Stimulated activated CD4-positive, alpha-beta T cell treated with anti-CD3 and anti-CD28 coated beads, Interleukin-1b, Interleukin-23, amount 100 ng/mL, for 24 hours (primary cell): ENCODE measurements around the gene GRM1.

Experiments used
- DNase-seq, 4 experiments: peaks; one replicate each; pipeline ENCODE4 v3.0.0-alpha.2; 2020; ENCODE audit warnings: low read depth in 4 of 4, low spot score in 1 of 4

GRM1 gene

DNA sequence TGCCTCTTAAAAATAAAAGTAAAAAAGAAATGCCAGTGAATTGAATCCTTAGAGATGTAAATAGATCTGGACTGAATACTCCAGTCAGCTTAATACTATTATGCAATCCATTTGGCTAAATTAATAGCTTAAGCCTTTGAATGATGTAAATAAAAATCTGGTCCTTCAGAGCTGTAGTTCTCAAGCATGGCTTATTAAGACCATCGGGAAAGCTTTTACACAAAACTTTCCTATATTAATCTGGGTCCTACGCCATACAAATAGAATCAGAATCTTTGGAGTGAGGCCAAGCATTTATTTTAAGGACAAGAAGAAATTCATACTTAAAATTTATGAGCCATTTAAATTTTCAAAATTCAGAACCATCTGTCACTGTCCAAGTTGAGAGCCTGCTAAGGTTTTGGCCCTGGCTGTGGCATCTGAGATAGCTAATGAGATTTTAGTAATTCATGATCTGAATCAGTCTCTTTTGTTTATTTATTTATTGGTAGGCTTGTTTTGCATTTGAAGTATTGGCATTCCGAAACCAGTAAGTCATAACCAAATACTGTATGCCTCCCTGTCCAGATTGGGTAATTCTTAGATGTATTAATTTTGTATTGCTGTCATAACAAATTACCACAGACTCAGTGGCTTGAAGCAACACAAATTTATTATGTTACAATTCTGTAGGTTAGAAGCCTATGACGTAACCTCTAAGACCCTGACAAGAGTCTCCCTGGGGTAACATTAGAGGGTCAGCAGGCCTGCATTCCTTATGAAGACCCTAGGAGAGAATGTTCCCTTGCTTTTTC is 286.7 kb downstream of the GRM1 start:
- no peak for DNase-seq

DNA sequence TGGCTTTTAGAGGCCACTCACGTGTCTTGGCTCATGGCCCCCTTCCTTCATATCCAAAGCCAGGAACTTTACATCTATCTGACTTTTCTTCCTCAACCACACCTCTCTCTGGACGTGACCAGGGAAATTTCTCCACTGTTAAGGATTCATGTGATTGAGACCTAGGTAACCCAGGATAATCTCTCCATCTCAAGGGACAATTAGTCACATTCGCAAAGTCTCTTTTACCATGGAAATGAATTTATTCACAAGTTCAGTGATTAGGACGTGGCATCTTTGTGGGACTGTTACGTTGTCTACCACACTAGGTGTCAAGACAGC is 287.3 kb downstream of the GRM1 start:
- DNase-seq: no peak

DNA sequence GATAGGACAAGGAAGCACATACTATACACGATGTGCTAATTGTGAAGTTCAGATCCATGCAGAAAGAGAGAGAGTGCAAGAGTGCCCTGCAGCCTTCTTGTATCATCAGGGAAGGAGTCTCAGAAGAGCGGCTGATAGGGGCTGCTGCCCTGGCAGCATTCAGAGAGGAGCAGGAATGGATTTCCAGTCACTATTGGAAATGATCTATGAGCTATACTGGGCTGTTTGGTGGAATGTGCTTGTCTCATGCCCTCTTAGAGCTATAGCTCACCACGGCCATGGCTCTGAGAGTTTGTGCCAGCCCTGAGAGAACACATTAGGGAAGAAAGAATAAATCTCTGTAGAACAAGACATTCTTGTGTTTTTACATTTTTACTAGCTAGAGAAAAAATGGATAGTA is 302.2 kb downstream of the GRM1 start:
- DNase-seq: no peak

DNA sequence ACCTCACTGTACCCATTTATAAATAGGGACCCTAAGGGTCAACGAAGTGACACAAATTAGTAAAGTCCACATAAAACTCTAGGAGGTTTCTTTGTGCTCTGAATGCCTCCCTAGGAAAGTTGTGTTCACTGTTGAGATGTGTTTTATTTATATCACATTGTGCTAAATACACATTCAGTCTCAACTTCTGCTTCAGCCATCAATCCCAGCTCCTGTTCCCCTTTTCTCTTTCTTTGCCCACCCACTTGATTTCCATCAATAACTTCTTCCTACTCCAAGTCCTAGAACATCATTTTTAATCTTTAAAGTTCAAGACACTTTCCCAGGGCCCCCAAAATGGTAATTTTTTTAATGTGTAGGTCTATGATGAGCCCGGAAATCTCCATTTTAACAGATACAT is 306.5 kb downstream of the GRM1 start:
- no peak for DNase-seq

DNA sequence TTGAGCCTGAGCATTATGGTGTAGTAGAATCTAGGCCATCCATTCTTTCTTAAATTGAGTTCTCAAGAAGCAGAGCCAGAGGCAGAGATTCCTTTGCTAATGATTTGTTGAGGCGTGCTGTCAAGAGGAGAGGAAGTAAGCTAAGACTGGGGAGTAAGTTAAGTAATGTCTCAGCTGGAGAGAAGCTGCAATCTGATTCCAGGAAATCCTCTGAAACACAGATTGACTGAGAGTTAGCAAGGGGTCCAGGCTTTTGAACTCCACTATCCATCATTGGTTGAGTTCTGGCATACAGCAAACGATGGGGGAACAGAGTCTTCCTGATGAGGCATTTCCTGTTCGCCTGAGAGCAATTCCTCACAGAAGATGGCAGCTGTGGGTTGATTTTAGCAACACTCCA is 307.3 kb downstream of the GRM1 start:
- no peak for DNase-seq

DNA sequence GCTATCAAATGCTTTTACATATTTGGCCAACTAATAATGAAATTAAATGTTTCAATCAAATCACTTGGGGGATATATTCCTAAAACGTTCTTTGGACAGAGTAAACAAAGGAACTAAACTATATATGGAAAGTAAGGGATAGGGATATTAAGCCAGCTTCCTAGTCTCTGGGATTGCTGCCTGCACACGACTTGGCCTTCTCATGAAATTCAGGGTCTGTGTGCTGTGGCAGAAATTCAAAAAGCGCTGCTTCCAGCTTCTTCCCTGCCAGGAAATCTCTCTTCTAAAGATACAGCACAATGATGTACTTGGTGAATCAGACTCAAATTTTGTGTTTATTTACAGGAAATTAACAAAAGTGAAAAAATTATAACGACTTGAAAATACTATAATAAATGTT is 308.5 kb downstream of the GRM1 start:
- DNase-seq: no peak

DNA sequence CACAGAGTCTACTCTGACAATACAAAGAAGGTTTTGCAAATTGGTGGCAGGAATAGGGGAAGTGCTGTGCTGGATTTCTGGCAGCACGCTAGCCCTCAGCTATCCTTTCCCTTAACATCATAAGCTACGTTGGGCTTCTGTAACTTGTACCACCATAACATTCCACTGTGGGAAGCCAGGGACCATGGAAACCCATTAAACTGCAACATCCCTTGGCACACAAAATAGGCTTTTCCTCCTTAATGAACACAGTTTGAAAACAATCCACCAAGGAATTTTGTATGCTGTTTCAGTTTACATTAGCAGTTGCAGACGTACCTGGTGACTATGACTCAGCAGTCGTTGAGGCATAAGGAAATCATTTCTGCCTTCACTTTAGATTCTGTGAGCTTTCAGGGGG is 310.9 kb downstream of the GRM1 start:
- DNase-seq: no peak

DNA sequence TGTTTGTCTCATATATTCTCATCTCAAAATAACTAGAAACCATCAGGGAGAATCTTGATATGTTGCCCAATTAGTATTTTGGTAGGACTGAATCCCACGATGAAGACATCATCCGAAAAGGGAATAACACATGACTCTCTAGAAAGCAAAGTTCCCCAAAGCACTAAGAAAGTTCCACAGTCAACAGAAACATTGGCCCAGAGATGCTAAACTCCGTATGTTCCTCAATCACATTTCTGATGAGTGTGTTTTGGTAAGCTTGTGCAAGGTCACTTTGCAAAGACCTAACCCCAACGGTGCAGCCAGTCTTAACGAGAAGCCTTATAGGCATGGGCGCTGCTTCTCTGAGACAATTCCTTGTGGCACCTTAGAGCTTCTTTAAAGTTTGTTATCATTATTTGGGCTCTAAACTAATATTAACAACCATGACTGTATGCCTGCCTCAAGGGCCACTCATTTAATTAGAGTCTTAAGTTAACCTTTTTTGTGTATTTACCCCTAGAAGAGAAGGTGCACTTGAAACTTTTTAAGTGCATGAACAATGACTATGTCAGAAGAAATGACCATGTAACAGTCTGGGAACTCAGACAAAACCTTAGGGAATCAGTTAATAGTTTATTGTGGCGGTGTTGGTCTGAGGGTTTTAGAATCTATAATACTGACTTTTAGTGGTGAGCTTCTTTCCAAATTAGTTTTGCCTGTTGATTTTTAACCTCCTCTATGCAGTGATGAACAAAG is 312.8 kb downstream of the GRM1 start:
- DNase-seq: no peak

DNA sequence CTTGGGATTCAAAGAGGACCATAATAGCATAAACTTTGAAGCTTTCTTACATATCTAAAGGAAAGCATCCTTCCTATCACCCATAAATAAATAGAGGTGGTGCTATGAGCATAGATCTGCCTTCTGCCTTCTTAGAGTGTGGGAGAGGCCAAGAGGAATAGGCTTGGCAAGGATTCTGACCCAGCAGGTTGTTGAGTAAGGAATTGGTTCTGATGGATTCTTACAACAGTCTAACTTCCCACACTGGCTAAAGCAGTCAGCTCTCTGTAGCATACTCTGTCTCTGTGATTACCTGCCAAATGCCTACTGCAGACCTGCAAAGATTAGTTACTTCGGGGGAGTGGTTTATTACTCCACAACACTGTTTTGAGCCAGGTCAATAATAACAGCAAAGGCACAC is 316.7 kb downstream of the GRM1 start:
- DNase-seq: no peak

DNA sequence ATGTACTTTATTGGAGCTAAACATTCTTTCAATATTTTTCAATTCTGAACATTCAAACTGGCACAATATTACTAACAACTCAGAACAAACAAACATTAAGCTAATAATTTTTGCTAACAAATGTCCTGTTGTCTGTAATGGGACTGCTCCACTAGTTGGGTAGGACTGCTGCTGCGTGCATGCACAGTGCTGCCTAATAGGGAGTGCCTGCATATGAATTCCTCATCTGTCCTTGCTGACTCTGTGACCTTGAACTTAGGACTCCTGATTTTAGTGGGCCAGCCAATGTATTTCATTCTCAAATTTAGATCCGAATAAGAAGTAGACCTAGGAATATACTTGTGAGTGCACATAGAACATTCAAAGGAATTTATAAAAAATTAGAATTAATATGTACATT is 318.2 kb downstream of the GRM1 start:
- DNase-seq: no peak

DNA sequence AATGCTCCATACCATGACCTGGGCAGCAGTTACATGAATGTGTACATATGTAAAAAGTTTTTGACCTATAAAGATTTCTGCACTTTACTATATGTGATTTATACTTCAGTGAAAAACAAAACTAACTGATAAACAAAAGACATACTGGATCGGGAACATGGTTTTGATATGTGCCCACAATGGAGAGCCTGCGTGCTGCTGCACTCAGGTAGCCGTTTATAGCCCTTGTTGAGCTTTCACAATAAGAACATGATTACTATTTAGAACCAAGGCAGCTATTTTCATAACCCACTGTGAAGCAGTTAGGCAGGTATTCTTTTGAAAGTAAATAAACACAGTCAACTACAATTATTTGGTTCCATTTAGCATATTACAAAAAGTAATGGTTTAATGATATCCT is 318.8 kb downstream of the GRM1 start:
- no peak for DNase-seq

DNA sequence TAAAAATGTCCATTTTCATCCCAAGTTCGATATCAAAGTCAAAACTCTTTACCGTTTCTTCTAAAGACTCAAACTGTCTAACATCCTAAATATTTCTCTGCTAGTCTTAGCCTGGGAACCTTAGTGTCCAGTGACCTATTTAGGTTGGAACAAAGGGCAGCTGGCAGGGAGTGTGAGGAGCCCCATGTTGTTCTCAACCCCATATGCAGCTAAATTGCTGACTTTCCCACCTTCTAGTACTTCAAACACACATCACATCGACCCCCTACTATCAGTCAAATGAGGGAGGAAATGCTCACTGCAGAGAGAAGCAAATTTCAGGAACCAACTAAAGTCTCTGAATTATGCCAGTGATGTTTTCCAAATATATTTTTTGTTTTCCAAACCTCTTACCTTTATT is 322.2 kb downstream of the GRM1 start:
- no peak for DNase-seq

DNA sequence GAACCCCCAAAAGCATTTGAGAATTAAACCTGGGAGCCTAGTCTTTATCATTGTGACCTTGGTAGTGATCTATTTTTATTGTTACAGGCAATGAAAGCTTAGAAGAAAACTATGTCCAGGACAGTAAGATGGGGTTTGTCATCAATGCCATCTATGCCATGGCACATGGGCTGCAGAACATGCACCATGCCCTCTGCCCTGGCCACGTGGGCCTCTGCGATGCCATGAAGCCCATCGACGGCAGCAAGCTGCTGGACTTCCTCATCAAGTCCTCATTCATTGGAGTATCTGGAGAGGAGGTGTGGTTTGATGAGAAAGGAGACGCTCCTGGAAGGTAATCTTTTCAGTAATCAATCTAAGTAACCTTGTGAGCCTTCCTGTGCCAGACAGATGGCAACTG is 323.3 kb downstream of the GRM1 start:
- DNase-seq: no peak

DNA sequence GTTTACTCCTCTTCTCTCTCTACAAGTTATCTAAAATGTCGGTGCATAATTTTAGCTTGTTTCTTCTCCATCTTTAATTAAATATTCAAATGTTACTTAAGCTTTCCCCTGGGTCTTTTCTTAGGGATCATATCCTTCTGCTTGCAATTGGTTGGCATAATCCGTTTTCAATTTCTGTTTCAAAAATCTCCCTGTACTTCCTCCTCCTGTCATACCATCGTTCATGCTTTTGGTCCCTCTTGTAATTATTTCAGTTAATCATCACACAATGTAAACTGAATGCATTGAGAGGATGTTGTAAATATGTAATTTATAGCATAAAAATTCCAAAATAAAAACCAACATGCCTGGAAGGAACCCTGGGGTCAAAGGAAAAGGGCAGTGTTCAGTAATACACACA is 325.6 kb downstream of the GRM1 start:
- DNase-seq: no peak

DNA sequence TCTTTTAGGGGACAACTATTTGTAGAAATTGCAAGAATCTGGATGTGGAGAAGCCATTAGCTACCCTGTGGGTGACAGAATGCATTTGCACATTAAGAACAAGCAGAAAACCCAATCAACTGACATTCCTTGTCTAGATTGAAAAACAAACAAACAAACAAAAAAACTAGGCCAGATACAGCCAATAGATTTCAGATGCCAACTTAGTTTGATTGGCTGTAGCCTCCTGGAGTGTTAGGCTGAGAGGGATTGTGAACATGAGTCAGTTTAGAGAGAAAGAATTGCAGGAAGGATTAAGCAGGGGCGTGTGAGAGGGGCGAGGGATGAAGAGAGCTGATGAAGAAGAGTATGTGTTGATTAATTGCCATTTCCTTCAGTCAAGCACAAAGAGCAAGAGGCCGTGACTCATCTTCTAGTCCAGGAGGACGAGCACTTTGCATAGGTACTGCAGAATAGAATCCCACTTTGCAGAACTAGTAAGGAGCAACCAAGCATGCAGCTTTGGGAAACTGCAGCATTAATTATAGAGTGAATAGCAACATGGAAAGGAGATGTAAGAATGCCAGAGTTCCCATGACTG is 326.7 kb downstream of the GRM1 start:
- no peak for DNase-seq

DNA sequence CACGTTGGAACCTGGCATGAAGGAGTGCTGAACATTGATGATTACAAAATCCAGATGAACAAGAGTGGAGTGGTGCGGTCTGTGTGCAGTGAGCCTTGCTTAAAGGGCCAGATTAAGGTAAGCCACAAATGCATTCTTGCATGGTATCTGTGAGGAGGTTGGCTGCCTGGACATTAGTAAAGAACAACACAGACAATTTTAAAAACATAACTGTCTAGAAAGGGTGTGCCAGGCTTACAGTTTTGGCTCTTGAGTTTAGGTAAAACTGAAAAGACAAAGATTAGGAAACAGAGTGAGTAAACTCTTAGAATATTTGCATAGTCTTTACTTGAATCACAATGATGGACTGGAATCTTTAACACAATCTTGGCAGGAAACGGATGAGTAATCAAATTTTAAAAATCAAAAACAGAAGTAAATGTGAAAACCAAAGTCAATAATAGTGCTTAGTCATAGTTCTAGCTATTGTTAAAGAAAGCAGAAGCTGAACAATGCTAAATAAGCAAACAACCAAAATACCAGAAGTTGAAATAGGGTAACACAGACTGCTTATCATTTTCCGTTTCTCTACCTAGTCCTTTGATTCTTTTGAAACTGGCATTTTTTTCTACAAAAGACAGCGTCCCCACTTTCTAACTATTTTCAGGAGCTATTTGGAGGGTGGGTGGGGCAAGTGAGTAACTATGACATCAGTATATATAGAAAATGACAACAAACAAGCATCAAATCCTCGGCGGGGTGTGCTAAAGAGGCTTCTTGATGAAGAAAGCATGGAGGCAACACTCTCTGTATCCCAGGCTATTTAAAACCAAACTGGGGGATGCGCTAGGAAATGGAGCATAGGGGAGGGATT is 328.9 kb downstream of the GRM1 start:
- DNase-seq: no peak

DNA sequence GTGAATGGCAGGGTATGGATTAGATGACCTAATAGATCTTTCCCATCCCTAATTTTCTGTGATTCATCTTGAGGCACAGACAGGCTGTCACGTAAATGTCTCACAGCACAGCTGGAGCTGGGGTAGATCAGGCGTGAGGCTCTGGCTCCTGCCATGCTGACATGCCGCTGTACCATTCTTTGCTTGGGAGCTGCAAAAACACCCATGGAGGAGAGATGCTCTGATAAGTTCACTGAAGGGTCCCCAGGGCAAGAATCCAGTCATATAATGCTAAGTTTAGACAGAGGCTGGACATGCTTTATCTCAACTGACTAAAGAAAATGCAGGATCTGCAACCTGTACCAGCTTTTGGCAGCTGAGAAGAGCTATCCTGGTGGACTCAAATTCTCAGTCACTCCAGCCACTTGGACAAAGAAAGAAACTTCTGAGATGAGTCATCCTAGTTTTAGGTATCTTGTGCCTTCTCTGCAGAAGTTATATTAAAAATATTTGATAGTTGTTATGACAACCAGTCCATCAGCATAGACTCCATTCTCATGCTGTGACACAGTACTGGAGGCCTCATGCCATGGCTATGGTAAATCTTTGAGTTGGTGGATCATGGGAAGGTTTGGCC is 329.7 kb downstream of the GRM1 start:
- no peak for DNase-seq

DNA sequence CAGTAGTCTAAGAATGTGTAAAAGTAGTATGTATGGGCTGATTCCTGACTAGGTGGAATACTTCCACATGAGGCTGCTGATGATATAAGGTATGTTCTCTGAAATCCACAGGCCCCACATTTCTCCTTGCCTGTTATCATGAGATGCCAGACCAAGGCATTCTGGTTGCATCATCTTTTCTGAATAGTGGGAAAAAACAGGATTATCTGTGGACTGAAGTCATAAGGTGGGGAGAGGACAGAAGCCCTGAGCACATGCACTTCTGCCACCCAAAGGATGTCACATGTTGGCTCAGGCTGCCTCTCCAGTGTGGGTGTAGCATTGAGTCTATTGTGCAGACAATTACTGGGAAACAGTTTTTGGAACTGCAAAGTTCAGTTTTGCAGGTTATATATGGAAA is 330.3 kb downstream of the GRM1 start:
- DNase-seq: no peak

DNA sequence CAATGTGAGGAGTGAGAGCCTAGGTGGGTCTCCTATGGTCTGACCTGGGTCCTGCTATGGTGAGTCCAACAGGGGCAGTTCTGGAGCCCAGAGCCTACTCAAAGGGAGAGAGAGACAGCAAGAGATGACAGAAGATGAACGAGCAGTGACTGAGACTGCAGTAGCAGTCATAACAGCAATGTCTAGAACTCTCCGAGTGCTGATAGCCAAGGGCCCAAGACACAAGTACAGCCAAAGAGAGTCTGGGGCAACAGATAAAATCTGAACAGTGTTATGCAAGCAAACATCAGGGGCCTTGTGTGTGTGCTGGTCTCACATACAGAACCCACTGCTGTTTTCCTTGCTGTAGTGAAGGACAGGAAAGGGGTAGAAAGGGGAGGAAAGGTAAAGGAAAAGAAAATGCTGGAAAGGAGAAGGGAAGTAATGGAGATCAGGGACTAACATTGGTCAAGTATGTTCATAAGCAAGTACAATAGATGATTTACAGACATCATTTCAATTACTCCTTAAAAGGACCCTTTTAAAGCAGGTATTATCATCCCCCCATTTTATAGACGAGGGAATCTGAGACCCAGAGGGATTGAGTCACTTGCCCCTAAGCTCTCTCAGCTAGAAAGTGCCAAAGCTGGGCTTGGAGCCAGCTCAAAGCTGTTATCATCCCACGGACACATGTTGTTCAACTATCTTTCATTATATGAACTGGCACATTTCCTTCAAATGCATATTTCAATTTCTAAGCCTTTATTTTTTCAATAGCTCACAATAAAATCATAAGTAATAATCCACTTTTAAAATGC is 332.5 kb downstream of the GRM1 start:
- DNase-seq: no peak

DNA sequence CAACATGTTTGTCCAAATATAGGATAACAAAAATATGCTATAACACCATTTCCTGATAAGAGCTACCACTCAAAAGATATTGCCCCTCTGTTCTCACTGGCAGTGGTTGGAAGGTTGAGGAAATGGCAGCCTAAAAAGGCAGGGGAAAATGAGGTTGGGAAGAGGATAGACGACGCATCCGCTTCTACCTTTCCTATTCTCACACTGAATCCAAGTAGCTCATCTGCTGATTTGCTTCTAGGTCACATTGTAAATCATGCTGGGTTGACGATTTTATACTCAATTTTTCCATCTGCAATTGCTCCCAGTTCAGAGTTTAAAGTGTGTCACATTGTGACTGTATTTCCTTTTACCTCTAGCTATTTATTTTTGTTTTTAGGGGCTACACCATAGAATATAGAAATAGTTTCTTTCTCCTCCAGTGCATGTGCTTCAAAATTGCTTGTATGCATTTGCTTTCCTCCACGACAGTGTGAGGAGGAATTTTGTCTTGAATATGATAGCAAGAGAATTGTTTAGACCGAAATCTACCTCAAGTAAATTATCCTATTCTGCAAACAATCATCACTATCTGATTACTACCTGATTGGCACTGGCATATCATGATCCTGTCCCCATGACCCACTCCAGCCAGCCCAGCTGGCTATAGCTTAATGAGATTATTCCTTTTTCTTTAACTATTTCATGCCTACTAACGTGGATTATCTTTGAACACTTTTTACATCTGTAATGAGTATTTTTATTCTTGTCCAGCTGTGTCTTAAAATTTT is 335.2 kb downstream of the GRM1 start:
- DNase-seq: no peak
